H9 (cell line): ENCODE results near the gene HS6ST3. TPM values are rescaled to one million over a fixed set of nuclear protein-coding genes. Genes with fewer than 3 reads are reported as not detected.

Experiments used
- DNase-seq: peaks from one replicate; pipeline ENCODE4 v3.0.0-alpha.2; 2017
- H2AFZ ChIP-seq: one replicate; pipeline ENCODE4 v1.6.1; 2013; ENCODE audit warnings: mild to moderate bottlenecking, low read length, control low read depth, moderate library complexity
- H2AK5ac ChIP-seq: 2 replicates; pipeline ENCODE4 v1.6.1; 2013; ENCODE audit warnings: low read length, control low read depth, mixed read lengths; ENCODE audit not compliant: insufficient read length
- H2BK120ac ChIP-seq: one replicate; pipeline ENCODE4 v1.6.1; 2013; ENCODE audit warnings: low read depth, mild to moderate bottlenecking, low read length, control low read depth, inconsistent platforms; ENCODE audit not compliant: poor library complexity, severe bottlenecking
- H2BK12ac ChIP-seq: 2 replicates; pipeline ENCODE4 v1.6.1; 2013; ENCODE audit warnings: low read length, control low read depth, mixed read lengths, low read depth; ENCODE audit not compliant: insufficient read length
- H2BK15ac ChIP-seq: 2 replicates; pipeline ENCODE4 v1.6.1; 2013; ENCODE audit warnings: low read depth, low read length, control low read depth
- H2BK20ac ChIP-seq: one replicate; pipeline ENCODE4 v1.6.1; 2013; ENCODE audit warnings: low read depth, mild to moderate bottlenecking, low read length, control low read depth, inconsistent platforms; ENCODE audit not compliant: poor library complexity, severe bottlenecking
- H2BK5ac ChIP-seq: 2 replicates; pipeline ENCODE4 v1.6.1; 2013; ENCODE audit warnings: low read length, control low read depth, mixed read lengths; ENCODE audit not compliant: insufficient read length
- H3K14ac ChIP-seq: 2 replicates; pipeline ENCODE4 v1.6.1; 2013; ENCODE audit warnings: low read length, control low read depth; ENCODE audit not compliant: insufficient read depth
- H3K18ac ChIP-seq: 2 replicates; pipeline ENCODE4 v1.6.1; 2013; ENCODE audit warnings: low read depth, mild to moderate bottlenecking, mixed read lengths, low read length, control low read depth; ENCODE audit not compliant: insufficient read length
- H3K23ac ChIP-seq: 2 replicates; pipeline ENCODE4 v1.6.1; 2013; ENCODE audit warnings: low read length, control low read depth, mixed read lengths, low read depth; ENCODE audit not compliant: insufficient read length
- H3K23me2 ChIP-seq: 2 replicates; pipeline ENCODE4 v1.6.1; 2013; ENCODE audit warnings: low read depth, mild to moderate bottlenecking, mixed read lengths, low read length, control low read depth; ENCODE audit not compliant: insufficient read length, poor library complexity, severe bottlenecking
- H3K27ac ChIP-seq: 2 replicates; pipeline ENCODE4 v1.5.1; 2013; ENCODE audit warnings: low read length, control low read depth, mixed read lengths, low read depth; ENCODE audit not compliant: insufficient read length
- H3K27me3 ChIP-seq: 2 replicates; pipeline ENCODE4 v1.6.1; 2013; ENCODE audit warnings: low read length, control low read depth, inconsistent platforms; ENCODE audit not compliant: insufficient read depth
- H3K4ac ChIP-seq: 2 replicates; pipeline ENCODE4 v1.6.1; 2013; ENCODE audit warnings: low read depth, mild to moderate bottlenecking, control low read depth, inconsistent platforms, low read length, moderate library complexity
- H3K4me1 ChIP-seq: 2 replicates; pipeline ENCODE4 v1.6.1; 2013; ENCODE audit warnings: low read length, control low read depth, inconsistent platforms; ENCODE audit not compliant: insufficient read depth
- H3K4me2 ChIP-seq: 2 replicates; pipeline ENCODE4 v1.6.1; 2013; ENCODE audit warnings: low read length, control low read depth, mixed read lengths; ENCODE audit not compliant: insufficient read length, insufficient read depth
- H3K56ac ChIP-seq: 2 replicates; pipeline ENCODE4 v1.6.1; 2013; ENCODE audit warnings: low read depth, mild to moderate bottlenecking, mixed read lengths, low read length, control low read depth; ENCODE audit not compliant: insufficient read length
- H3K79me1 ChIP-seq: 2 replicates; pipeline ENCODE4 v1.6.1; 2013; ENCODE audit warnings: low read depth, mild to moderate bottlenecking, moderate library complexity, low read length, control low read depth, inconsistent platforms; ENCODE audit not compliant: insufficient read depth, poor library complexity, severe bottlenecking
- H3K79me2 ChIP-seq: 2 replicates; pipeline ENCODE4 v1.6.1; 2013; ENCODE audit warnings: low read length, control low read depth, inconsistent platforms; ENCODE audit not compliant: insufficient read depth
- H3K9ac ChIP-seq: 2 replicates; pipeline ENCODE4 v1.6.1; 2013; ENCODE audit warnings: low read length, control low read depth, mixed read lengths; ENCODE audit not compliant: insufficient read length; ENCODE audit errors: extremely low read depth
- H3K9me3 ChIP-seq: one replicate; pipeline ENCODE4 v1.6.1; 2013; ENCODE audit warnings: low read depth, low read length, inconsistent platforms; ENCODE audit not compliant: control insufficient read depth
- H3T11ph ChIP-seq: one replicate; pipeline ENCODE4 v1.6.1; 2013; ENCODE audit warnings: mild to moderate bottlenecking, low read length, control low read depth, inconsistent platforms
- H4K20me1 ChIP-seq: one replicate; pipeline ENCODE4 v1.6.1; 2013; ENCODE audit not compliant: control insufficient read depth, insufficient read length, insufficient read depth
- H4K5ac ChIP-seq: 2 replicates; pipeline ENCODE4 v1.6.1; 2013; ENCODE audit warnings: low read depth, mild to moderate bottlenecking, mixed read lengths, low read length, control low read depth; ENCODE audit not compliant: insufficient read length
- H4K8ac ChIP-seq: replicated peaks from 2 replicates; pipeline ENCODE4 v1.6.1; 2013; ENCODE audit warnings: low read length, control low read depth, mixed read lengths, low read depth; ENCODE audit not compliant: insufficient read length
- H4K91ac ChIP-seq: 2 replicates; pipeline ENCODE4 v1.6.1; 2013; ENCODE audit warnings: low read depth, mild to moderate bottlenecking, moderate library complexity, mixed read lengths, low read length, control low read depth; ENCODE audit not compliant: insufficient read length
- H3K27ac Mint-ChIP-seq, 3 experiments: 2 replicates in 2 of 3; 3 replicates in 1 of 3; pipeline ENCODE4 v1.8.0; 2020 to 2021; ENCODE audit warnings: mixed read lengths in 3 of 3, mild to moderate bottlenecking in 1 of 3, moderate library complexity in 1 of 3
- H3K27me3 Mint-ChIP-seq: 2 replicates; pipeline ENCODE4 v1.8.0; 2021; ENCODE audit warnings: low read depth, mild to moderate bottlenecking, moderate library complexity, mixed read lengths
- H3K36me3 Mint-ChIP-seq, 3 experiments: 2 replicates in 2 of 3; 3 replicates in 1 of 3; pipeline ENCODE4 v1.8.0; 2020 to 2021; ENCODE audit warnings: low read depth in 3 of 3, mixed read lengths in 3 of 3; ENCODE audit not compliant: insufficient read depth in 1 of 3
- H3K4me1 Mint-ChIP-seq, 2 experiments: 2 replicates each; pipeline ENCODE4 v1.8.0; 2020; ENCODE audit warnings: mixed read lengths in 2 of 2
- H3K4me3 Mint-ChIP-seq, 2 experiments: 2 replicates in 1 of 2; 3 replicates in 1 of 2; pipeline ENCODE4 v1.8.0; 2020 to 2021; ENCODE audit warnings: mild to moderate bottlenecking in 2 of 2, mixed read lengths in 2 of 2, moderate library complexity in 1 of 2
- H3K9me3 Mint-ChIP-seq, 2 experiments: 2 replicates in 1 of 2; 3 replicates in 1 of 2; pipeline ENCODE4 v1.8.0; 2020; ENCODE audit warnings: mild to moderate bottlenecking in 2 of 2, mixed read lengths in 2 of 2, moderate library complexity in 1 of 2
- CTCF ChIP-seq: fragments of 200-600 bp; sonication (generic); conservative IDR thresholded peaks from 3 replicates; pipeline ENCODE4 v1.8.0; 2021; ENCODE audit warnings: antibody characterized with exemption, mild to moderate bottlenecking
- WGBS: extraction: QIAGEN DNeasy Blood & Tissue Kit; methylation state at CpG from one replicate; pipeline ENCODE4 v1.1.7; 2013; ENCODE audit warnings: missing lambda C conversion rate, low lambda C conversion rate, mixed read lengths; ENCODE audit not compliant: insufficient read length; ENCODE audit errors: extremely low coverage; 5-methylcytosine and 5-hydroxymethylcytosine counted together
- total RNA-seq: library from RNA; stranded (reverse); gene quantifications from 2 replicates; pipeline ENCODE4 v1.2.1, GENCODE V29; 2021

The HS6ST3 gene
- total RNA-seq, 1 experiment from 2014 or later = 0.44 TPM

GRCh38 chr13:96730676-96731075 lies 640.8 kb downstream of the HS6ST3 start:
- Mint-ChIP-seq H3K9me3 (peaks cover 11% of the 10 kb centered on the region in 2 experiments), H3K4me3 (no peak overlapping the region), H3K4me1 (no peaks in the 10 kb centered on the region), H3K27me3 (peaks cover 1% of the 10 kb centered on the region; the same call in 1 of the 2 replicates), H3K27ac (no peak overlapping the region), H3K36me3 (peaks cover 0 to 11% (median 0%) of the 10 kb centered on the region in 3 experiments; a peak in 1 of 7 replicates)
- H3K56ac ChIP-seq = no peak overlapping the region
- no peak overlapping the region for H3K27ac ChIP-seq
- no peaks in the 10 kb centered on the region for H4K20me1 ChIP-seq
- H3K4me2 ChIP-seq = no peak overlapping the region
- no peaks in the 10 kb centered on the region for H3K79me2 ChIP-seq
- no peak overlapping the region for H4K8ac ChIP-seq
- H2BK120ac ChIP-seq = no peak overlapping the region
- no peak for TF ChIP-seq CTCF
- no peak overlapping the region for H3K18ac ChIP-seq
- H3T11ph ChIP-seq = no peak overlapping the region
- no peak overlapping the region for H2BK12ac ChIP-seq
- H4K91ac ChIP-seq = no peak overlapping the region
- no peaks in the 10 kb centered on the region for H3K4me1 ChIP-seq
- H2BK20ac ChIP-seq = no peak overlapping the region
- no peaks in the 10 kb centered on the region for H3K9me3 ChIP-seq
- no peak overlapping the region for H2BK15ac ChIP-seq
- H3K23me2 ChIP-seq = no peaks in the 10 kb centered on the region
- H3K4ac ChIP-seq = no peak overlapping the region
- WGBS = no CpG with 5 or more reads among the region's 5 CpGs
- H2BK5ac ChIP-seq = no peak overlapping the region
- H2AFZ ChIP-seq = no peak overlapping the region
- no peak overlapping the region for H3K14ac ChIP-seq
- H3K79me1 ChIP-seq = no peaks in the 10 kb centered on the region
- H3K23ac ChIP-seq = no peak overlapping the region
- no peaks in the 10 kb centered on the region for H3K27me3 ChIP-seq
- no peak overlapping the region for H3K9ac ChIP-seq
- no peak for DNase-seq
- no peak overlapping the region for H2AK5ac ChIP-seq
- no peak overlapping the region for H4K5ac ChIP-seq
